ENCODE data around the gene MYO10.

Gene MYO10

GRCh38 chr5:16901021-16901644, 35.0 kb downstream of the MYO10 start:
- TF ChIP-seq, protein P1, sequence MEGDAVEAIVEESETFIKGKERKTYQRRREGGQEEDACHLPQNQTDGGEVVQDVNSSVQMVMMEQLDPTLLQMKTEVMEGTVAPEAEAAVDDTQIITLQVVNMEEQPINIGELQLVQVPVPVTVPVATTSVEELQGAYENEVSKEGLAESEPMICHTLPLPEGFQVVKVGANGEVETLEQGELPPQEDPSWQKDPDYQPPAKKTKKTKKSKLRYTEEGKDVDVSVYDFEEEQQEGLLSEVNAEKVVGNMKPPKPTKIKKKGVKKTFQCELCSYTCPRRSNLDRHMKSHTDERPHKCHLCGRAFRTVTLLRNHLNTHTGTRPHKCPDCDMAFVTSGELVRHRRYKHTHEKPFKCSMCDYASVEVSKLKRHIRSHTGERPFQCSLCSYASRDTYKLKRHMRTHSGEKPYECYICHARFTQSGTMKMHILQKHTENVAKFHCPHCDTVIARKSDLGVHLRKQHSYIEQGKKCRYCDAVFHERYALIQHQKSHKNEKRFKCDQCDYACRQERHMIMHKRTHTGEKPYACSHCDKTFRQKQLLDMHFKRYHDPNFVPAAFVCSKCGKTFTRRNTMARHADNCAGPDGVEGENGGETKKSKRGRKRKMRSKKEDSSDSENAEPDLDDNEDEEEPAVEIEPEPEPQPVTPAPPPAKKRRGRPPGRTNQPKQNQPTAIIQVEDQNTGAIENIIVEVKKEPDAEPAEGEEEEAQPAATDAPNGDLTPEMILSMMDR (IDR thresholded peaks at IDR 0.05; ENCODE audit: low read depth, low read length, missing control alignments) = no peak
- DNase-seq (ENCODE audit: low read depth) = no peak
- H3K4me3 ChIP-seq (ENCODE audit: low read depth, low read length) = no peak overlapping the region

DNA sequence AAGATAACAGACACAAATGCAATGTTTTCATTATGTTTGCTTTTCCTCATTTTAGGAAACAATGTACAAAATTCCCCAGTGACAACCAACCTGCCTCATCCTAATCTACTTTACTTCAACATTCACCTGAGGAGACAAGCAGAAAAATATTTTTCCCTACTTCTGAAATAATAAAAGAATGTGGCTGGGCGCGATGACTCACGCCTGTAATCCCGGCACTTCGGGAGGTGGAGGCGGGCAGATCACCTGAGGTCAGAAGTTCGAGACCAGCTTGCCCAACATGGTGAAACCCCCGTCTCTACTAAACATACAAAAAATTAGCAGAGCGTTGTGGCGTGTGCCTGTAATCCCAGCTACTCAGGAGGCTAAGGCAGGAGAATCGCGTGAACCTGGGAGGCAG, 36.9 kb downstream of the MYO10 start:
- H3K4me3 ChIP-seq (ENCODE audit: low read depth, low read length) = no peak overlapping the region
- no peak for DNase-seq (ENCODE audit: low read depth)
- TF ChIP-seq, protein P1 (IDR thresholded peaks at IDR 0.05; ENCODE audit: low read depth, low read length, missing control alignments) = no peak

- TF ChIP-seq, protein P1 (IDR thresholded peaks at IDR 0.05; ENCODE audit: low read depth, low read length, missing control alignments) = no peak
- DNase-seq (ENCODE audit: low read depth) = no peak
- H3K4me3 ChIP-seq (ENCODE audit: low read depth, low read length) = no peak overlapping the region
Measured at GRCh38 chr5:16897800-16898199, 38.3 kb downstream of the MYO10 start.

- TF ChIP-seq, protein P1 (IDR thresholded peaks at IDR 0.05; ENCODE audit: low read depth, low read length, missing control alignments) = no peak
- no peak for DNase-seq (ENCODE audit: low read depth)
- no peak overlapping the region for H3K4me3 ChIP-seq (ENCODE audit: low read depth, low read length)
Measured at GRCh38 chr5:16897284-16897704, 38.8 kb downstream of the MYO10 start.

GRCh38 chr5:16896767-16897166, 39.3 kb downstream of the MYO10 start:
- TF ChIP-seq, protein P1 (IDR thresholded peaks at IDR 0.05; ENCODE audit: low read depth, low read length, missing control alignments) = no peak
- DNase-seq (ENCODE audit: low read depth) = no peak
- no peak overlapping the region for H3K4me3 ChIP-seq (ENCODE audit: low read depth, low read length)

DNA sequence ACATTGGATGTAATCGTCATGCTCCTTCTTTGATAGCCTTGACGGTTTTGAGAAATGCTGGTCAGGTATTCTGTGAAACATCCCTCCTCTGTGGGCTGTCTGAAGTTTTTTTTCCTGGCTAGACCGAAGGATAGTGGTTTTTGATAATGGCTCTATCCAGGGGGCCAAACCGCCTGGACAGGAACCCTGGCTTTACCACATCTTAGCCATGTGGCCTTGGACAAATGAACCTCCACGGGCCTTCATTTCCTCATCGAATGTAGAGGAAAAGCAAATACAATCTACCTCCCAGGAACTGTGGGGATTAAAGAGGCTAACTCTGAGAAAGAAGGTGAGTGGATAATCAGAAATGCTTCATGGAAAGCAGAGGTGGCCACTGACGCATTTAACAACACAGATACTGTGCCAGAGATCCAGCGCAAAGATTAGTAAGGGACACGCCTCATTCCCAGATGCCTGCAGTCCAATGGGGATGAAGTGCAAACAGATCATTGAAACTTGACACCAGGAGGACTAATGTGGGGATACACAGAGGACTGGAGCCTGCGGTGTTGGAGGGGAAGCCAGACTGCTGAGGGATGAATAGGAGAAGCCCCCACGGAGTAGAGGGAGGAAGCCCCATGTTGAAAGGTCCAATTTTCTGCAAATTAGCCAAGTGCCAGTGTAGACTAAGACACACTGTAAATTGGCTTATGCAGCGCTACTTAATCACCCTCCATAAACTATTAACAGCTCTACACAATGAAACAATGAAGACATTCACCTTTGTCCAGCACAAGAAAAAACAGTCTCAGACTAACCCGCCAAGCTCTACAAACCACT, 41.6 kb downstream of the MYO10 start:
- DNase-seq (ENCODE audit: low read depth) = no peak
- TF ChIP-seq, protein P1 (IDR thresholded peaks at IDR 0.05; ENCODE audit: low read depth, low read length, missing control alignments) = no peak
- no peak overlapping the region for H3K4me3 ChIP-seq (ENCODE audit: low read depth, low read length)
